GM18951 (cell line): ENCODE data around the gene ISOC1.
A peak's percentile ranks its signal among the peaks of the same experiment; 100 is the strongest.

ENCODE experiments used
- POLR2A ChIP-seq: IDR thresholded peaks from 4 replicates; pipeline ENCODE4 v1.6.1; 2011; ENCODE audit warnings: mild to moderate bottlenecking; ENCODE audit not compliant: insufficient read length, insufficient read depth; ENCODE audit errors: extremely low read depth
- in situ Hi-C: fragments of 300-500 bp; cut with MboI; formaldehyde crosslinking; loops from one replicate; pipeline ENCODE4 v1.12.0; 2022; ENCODE audit warnings: low sequenced_read_pairs, mixed read lengths, inconsistent platforms; ENCODE audit not compliant: unreplicated experiment

Gene ISOC1

DNA sequence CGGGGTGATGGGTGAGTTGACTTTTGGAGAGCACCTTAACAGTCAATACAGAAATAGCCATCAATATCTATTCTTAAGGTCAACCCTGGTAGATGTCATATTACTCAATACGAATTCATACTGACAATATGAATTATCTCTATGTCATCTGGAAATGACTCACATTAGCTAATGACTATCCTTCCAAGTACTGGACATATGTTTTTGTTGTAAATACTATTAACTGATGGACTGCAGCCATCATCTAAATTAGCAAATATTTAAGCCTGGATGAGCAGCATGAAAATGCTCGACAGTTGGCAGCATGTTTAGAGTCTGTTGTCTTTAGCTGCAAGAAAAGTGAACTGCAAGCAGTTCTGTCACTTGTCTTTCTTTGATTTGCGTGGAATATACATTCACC lies 19.6 kb upstream of the ISOC1 start:
- in situ Hi-C loops: no loop called here
- no peak for TF ChIP-seq POLR2A

DNA sequence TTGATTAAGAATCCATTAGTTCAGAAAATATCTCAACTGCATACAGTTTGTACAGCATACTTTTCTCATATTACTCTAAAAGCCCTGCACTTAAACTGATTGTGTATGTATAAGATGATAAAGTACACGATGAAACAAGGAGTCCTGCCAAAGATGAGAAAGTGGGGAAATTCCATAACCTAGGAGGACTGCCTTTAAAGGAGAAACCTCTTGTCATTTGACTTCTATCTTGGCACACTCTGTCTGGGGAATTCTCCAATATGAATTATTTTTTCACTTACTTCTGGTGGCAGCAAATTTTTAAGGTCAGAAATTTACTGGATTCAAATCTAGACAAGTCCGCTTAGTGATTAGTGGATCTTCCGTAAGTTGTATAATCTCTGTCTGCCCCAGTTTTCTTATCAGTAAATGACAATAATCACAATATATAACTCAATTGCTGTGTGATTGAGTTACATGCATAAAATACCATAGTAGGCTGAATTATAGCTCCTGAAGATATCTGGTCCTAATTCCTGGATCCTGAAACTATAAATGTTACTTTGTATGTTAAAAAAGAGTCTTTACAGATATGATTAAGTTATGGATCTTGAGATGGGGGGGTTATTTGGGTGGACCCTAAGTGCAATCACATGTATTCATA lies 17.0 kb upstream of the ISOC1 start:
- no peak for TF ChIP-seq POLR2A
- in situ Hi-C loops: no loop called here

DNA sequence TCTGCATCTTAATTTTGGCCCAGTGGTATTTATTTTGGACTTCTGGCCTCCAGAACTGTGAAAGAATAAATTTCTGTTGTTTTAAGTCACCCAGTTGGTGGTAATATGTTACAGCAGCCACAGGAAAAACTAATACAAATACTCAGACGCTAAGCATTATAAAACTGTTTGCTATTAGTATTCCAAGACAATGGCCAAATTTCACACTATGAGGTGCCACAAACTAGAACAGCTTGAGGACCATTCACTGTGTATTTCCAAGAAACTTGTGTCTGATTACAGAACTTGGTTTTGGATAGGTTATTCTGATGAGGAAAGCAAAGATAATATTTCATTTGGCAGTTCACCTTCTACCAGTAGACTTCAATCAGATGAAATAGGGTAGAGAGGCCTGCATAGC lies 16.3 kb upstream of the ISOC1 start:
- in situ Hi-C loops: no loop called here
- TF ChIP-seq POLR2A: no peak

DNA sequence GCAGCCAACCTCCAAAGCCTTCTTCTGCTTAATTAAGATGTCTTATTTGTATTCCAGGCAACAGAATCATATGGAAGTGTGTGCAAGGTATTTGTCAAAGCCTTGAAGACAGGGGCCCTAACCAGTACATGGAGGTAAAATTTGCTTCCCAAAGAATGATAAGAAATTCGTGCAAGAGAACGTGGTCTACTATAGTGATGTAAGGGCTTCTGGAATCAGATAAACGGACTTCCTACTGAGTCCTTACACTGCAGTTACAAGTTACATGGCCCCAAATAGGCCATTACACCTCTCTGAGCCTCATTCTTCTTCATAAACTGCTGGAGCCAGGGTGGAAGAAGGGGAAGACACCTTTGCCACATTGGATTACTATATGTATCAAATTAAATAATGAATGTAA lies 15.9 kb upstream of the ISOC1 start:
- in situ Hi-C loops: no loop called here
- TF ChIP-seq POLR2A: no peak

DNA sequence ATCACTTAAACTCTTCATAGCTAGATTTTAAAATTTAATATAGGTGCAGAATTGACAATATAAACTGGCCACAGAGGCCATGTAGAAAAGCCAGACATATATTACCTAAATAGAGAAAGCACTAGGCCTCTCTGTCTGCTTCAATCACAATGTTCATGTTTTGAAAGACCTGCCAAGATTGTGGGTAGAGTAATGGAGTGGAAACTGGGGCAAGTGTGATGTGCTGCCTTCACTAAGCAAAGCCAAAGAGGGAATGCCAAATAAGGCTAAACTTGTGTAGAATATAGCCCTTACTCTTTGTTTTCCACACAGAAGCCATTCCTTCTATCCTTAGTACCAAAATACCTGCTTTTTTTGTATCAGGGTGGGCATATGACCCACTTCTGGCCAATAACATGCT lies 15.1 kb upstream of the ISOC1 start:
- in situ Hi-C loops: no loop called here
- no peak for TF ChIP-seq POLR2A

DNA sequence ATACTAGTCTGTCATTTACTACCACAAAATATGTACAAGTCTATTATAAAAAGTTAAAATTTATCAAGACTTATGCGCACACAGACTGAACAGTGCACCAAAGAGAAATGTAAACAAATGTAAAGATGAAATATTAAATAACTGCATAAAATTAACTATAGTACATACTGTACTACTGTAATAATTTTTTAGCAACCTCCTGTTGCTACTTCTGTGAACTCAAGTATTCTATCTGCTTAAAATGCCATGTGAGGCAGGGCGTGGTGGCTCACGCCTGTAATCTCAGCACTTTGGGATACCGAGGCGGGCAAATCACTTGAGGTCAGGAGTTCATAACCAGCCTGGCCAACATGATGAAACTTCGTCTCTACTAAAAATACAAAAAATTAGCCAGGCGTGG lies 13.8 kb upstream of the ISOC1 start:
- no peak for TF ChIP-seq POLR2A
- in situ Hi-C loops: no loop called here

DNA sequence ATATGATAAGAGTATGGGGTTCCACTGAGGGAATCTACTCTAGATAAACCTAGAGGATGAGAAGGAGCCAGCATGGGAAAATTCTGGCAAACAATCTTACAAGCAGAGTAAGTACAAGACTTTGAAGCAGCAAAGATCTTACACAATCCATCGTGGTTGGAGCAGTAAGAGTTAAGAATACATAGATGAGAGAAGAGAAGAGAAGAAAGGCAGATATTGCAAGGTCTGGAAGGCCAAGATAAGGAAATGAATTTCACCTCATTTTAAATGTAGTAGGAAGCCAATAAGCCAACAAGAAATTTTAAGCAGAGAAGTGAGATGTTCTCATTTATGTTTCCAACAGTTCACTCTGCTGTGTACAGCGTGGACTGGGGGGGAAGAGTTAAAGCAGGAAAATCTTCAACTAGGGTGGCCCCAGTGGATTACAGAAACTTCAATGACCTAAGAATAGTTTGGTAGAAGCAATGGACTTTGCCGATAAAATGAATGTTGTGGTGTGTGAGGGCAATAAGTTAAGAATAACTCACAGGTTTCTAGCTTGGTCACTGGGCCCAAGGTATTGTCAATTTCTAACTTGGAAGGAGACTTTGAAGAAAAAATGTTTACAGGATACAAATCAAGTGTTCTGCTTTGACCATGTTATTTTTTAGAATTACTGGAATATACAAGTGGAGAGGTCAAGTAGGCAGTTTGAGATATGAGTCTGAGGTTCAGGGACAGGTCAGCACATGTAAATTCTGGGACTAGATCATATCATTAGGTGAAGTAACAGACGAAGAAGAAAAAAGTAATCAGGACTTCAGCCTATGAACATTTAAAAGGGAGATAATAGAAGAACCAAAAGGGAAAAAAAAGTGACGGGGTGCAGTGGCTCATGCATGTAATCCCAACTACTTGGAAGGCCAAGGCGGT lies 12.1 kb upstream of the ISOC1 start:
- no peak for TF ChIP-seq POLR2A

DNA sequence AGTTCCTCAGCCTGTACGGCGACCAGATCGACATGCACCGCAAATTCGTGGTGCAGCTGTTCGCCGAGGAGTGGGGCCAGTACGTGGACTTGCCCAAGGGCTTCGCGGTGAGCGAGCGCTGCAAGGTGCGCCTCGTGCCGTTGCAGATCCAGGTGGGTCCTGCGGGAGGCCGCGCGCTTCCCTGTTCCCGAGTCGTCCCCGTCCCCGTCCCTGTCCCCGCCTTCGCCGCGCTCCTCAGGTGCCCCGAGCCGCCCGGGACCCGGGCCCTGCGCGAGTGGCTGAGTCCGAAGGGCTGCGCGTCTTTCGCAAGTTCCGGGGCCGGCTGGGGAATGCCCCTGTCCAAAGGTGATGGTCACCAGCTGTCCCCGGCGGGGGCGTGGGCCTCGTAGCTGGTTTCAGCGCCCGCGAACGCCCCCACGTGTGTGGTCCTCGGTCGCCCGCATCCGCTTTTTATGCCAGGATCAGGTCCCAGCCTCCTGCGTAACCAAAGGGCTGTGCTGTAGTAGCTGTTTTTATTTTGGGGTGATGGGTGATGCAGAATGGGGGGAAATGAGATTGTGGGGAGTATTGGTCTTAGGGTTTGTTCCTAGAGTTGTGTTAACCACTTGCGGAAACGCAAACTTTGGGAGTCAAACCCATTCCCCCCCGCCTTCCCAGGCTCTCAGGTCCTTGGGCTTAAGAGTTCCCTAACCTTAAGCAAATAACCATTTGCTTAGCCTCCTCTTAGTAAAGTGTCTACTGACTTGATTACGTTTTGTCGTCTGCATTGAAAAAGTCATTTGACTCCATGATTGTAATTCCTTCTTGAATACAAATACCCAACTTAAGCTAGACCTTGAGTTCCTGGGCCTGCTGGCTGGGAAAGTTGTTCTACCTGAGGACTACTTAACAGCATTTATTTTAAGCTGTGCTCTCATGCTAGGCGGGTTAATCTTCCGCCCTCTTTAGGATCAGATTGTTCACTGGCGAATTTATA lies 663 bp downstream of the ISOC1 start:
- in situ Hi-C loops: no loop called here
- TF ChIP-seq POLR2A: peak; percentile 28

More for the DNA sequence above, 12.1 kb upstream of the ISOC1 start:
- in situ Hi-C loops: no loop called here

DNA sequence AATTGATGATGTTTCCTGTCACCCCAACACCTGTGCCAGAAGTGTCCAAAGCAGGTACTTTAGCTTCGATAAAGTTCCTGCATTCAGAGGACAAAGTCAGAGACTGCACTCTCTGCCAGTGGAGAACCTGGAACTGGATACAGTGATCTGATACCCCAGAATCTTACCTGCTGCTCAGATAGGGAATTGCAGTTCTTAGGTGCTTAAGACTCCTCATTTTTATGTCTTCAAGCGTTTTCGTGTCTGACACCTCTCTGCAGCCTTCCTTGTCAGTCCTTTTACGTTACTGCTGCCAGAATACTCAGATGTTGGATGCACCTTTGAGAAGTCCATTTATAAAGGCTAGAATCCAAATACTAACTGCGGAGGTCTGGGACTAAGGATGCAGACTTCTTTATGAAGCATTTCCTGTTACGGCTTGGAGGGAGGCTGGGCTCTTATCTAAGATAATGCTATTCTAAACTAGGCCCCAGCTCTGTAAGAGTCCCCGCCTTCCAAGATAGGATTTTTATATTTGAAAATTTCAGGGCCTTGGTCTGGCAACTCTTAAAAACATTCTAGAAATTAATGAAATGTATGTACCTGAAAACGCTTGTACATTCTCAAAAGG lies 1.9 kb downstream of the ISOC1 start:
- in situ Hi-C loops: no loop called here
- no peak for TF ChIP-seq POLR2A

DNA sequence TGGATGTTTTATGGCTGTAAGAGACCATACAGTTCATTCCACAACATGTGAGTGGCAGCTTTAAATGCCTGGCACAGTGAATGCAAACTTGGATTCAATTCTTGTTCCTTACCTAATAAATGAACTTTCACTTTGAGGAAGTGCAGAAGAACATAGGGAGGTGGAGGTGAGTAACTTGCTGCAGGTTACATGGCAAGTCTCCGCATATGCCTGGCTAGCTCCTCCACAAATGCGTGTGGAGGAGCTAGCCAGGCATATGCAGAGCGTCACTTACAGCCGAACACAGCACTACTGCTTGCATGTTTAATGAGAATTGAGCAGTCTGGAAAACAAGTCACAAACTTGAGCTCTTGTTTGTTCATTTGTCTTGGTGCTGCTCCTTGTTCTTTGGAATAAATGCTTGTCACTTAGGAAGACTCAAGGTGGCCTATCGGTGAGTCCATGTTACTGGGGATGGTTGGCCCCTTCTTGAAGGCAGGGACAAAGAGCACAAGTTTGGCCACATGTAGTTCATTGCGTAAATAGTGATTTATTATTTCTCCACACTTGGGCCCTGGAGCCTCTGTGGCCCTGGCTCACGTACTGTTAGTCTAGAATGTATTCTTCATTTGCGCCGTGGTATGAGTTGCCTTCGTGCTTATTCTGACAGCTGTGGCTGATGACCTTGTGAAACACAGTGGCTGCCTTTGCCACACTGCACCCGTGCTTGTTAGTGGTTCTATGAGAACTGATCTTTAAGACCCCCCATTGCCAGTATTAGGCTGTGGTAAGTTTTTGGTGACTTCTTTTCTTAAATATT lies 3.1 kb downstream of the ISOC1 start:
- TF ChIP-seq POLR2A: no peak
- in situ Hi-C loops: no loop called here

DNA sequence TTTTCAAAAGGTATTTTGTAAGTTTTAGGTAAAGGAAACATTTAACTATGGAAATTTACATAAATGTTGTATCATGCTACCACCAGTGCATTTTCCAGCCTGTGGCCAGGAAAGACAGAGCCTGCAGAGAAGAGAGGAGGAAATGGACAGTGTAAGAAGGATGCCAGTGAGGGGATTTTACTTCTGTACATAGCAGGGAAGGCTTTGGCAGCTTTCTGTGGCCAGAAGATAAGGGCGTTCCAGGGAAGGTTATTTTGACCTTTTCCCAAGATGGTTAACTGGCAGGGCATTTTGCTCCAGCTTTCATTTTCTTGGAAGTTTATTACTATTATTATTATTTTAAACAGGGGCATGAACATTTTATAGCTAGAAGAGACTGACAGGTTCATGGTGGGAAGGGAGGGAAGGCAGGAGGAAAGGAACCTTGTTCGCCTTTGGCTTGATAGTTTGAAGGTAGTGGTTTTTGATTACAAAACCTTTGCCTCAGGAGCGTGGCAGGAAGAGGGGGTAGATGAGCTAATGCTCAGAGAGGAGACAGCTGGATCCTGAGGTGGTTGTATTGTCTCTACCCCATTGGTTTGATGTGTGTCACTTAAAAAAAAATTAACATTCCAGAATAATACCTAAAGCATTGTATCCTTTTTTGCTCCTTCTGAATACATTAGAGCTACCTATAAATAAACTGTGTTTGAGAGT lies 4.1 kb downstream of the ISOC1 start:
- in situ Hi-C loops: no loop called here
- TF ChIP-seq POLR2A: no peak
